Measurements from ENCODE around the gene IL10RB. TPM values are rescaled to one million over a fixed set of nuclear protein-coding genes. Genes with fewer than 3 reads are reported as not detected.

Gene IL10RB
- total RNA-seq, 3 donors from 2014 or later (not counting 1 experiment from before 2014, with no cell fraction given) = 18.4 to 27.8 (median 27.3) TPM

GRCh38 chr21:33278721-33279120, 12.6 kb downstream of the IL10RB start:
- Histone ChIP-seq H3K36me3 (ENCODE audit: control insufficient read depth, insufficient read depth, low read length) (peaks cover 64% of the 10 kb centered on the region), H3K4me1 (ENCODE audit: control insufficient read depth, insufficient read depth, low read length) (no peaks in the 10 kb centered on the region), H3K27ac (ENCODE audit: low read length) (no peak overlapping the region), H3K4me3 (ENCODE audit: low read length) (no peak overlapping the region), H3K27me3 (ENCODE audit: control insufficient read depth, insufficient read depth, low read length) (no peaks in the 10 kb centered on the region), H3K9me3 (ENCODE audit: control insufficient read depth, insufficient read depth, low read length) (no peaks in the 10 kb centered on the region)
- no peaks in the 10 kb centered on the region for H3K27me3 Mint-ChIP-seq (ENCODE audit: low read depth in 2 of 2)
- no peak for TF ChIP-seq CTCF (IDR thresholded peaks at IDR 0.05)
- ATAC-seq = no peak
- peaks cover 2 to 6% of the 10 kb centered on the region in 2 donors for H3K4me1 Mint-ChIP-seq
- H3K4me3 Mint-ChIP-seq = no peak overlapping the region
- peaks cover 0 to 4% of the 10 kb centered on the region in 2 donors for H3K9me3 Mint-ChIP-seq
- peak overlapping the region in 1 of 2 donors; percentile 34 for H3K27ac Mint-ChIP-seq
- intact Hi-C loops (cut with micrococcal nuclease) = no loop called here
- 100% methylated on average over 1 of the region's 2 CpGs for WGBS (ENCODE audit: insufficient coverage)
- no peak for DNase-seq
- H3K36me3 Mint-ChIP-seq = peaks cover 16% of the 10 kb centered on the region

GRCh38 chr21:33279330-33279820, 13.2 kb downstream of the IL10RB start:
- peaks cover 16% of the 10 kb centered on the region for H3K36me3 Mint-ChIP-seq
- peaks cover 70% of the 10 kb centered on the region for H3K36me3 ChIP-seq (ENCODE audit: control insufficient read depth, insufficient read depth, low read length)
- H3K4me1 Mint-ChIP-seq = peaks cover 0 to 6% of the 10 kb centered on the region in 2 donors

GRCh38 chr21:33281096-33281652, 15.0 kb downstream of the IL10RB start:
- no peak overlapping the region for H3K4me3 ChIP-seq (ENCODE audit: low read length)
- H3K27me3 ChIP-seq (ENCODE audit: control insufficient read depth, insufficient read depth, low read length) = no peaks in the 10 kb centered on the region
- H3K27ac Mint-ChIP-seq = no peak overlapping the region
- intact Hi-C loops (cut with micrococcal nuclease) = no loop called here
- no peaks in the 10 kb centered on the region for H3K27me3 Mint-ChIP-seq (ENCODE audit: low read depth in 2 of 2)
- WGBS (ENCODE audit: insufficient coverage) = over 99% methylated on average over 6 of the region's 6 CpGs
- H3K9me3 Mint-ChIP-seq = peaks cover 0 to 4% of the 10 kb centered on the region in 2 donors
- no peak for TF ChIP-seq CTCF (IDR thresholded peaks at IDR 0.05)
- no peaks in the 10 kb centered on the region for H3K9me3 ChIP-seq (ENCODE audit: control insufficient read depth, insufficient read depth, low read length)
- no peaks in the 10 kb centered on the region for H3K4me1 ChIP-seq (ENCODE audit: control insufficient read depth, insufficient read depth, low read length)
- peaks cover 2 to 8% of the 10 kb centered on the region in 2 donors for H3K4me1 Mint-ChIP-seq
- peaks cover 16% of the 10 kb centered on the region for H3K36me3 Mint-ChIP-seq
- DNase-seq (no peak), ATAC-seq (no peak)
- H3K27ac ChIP-seq (ENCODE audit: low read length) = no peak overlapping the region
- H3K36me3 ChIP-seq (ENCODE audit: control insufficient read depth, insufficient read depth, low read length) = peaks cover 80% of the 10 kb centered on the region
- no peak overlapping the region for H3K4me3 Mint-ChIP-seq

More at GRCh38 chr21:33279330-33279820, 13.2 kb downstream of the IL10RB start:
- peaks cover 0 to 4% of the 10 kb centered on the region in 2 donors for H3K9me3 Mint-ChIP-seq
- no peak for ATAC-seq
- H3K27ac Mint-ChIP-seq = no peak overlapping the region
- H3K27me3 Mint-ChIP-seq (ENCODE audit: low read depth in 2 of 2) = no peaks in the 10 kb centered on the region
- no peak overlapping the region for H3K4me3 ChIP-seq (ENCODE audit: low read length)
- H3K9me3 ChIP-seq (ENCODE audit: control insufficient read depth, insufficient read depth, low read length) = no peaks in the 10 kb centered on the region
- H3K27me3 ChIP-seq (ENCODE audit: control insufficient read depth, insufficient read depth, low read length) = no peaks in the 10 kb centered on the region
- no peak overlapping the region for H3K4me3 Mint-ChIP-seq
- TF ChIP-seq CTCF (IDR thresholded peaks at IDR 0.05) = no peak
- H3K27ac ChIP-seq (ENCODE audit: low read length) = no peak overlapping the region
- 100% methylated on average over 1 of the region's 3 CpGs for WGBS (ENCODE audit: insufficient coverage)
- no peaks in the 10 kb centered on the region for H3K4me1 ChIP-seq (ENCODE audit: control insufficient read depth, insufficient read depth, low read length)
- no peak for DNase-seq
- intact Hi-C loops (cut with micrococcal nuclease) = no loop called here

GRCh38 chr21:33283203-33283602, 17.0 kb downstream of the IL10RB start:
- WGBS (ENCODE audit: insufficient coverage) = 96% methylated on average over 5 of the region's 5 CpGs
- peaks cover 16% of the 10 kb centered on the region for H3K36me3 Mint-ChIP-seq
- Histone ChIP-seq H3K27me3 (ENCODE audit: control insufficient read depth, insufficient read depth, low read length) (no peaks in the 10 kb centered on the region), H3K9me3 (ENCODE audit: control insufficient read depth, insufficient read depth, low read length) (no peaks in the 10 kb centered on the region), H3K36me3 (ENCODE audit: control insufficient read depth, insufficient read depth, low read length) (peaks cover 75% of the 10 kb centered on the region), H3K27ac (ENCODE audit: low read length) (no peak overlapping the region), H3K4me1 (ENCODE audit: control insufficient read depth, insufficient read depth, low read length) (no peaks in the 10 kb centered on the region), H3K4me3 (ENCODE audit: low read length) (no peak overlapping the region)
- no peak overlapping the region for H3K4me3 Mint-ChIP-seq
- ATAC-seq (no peak), DNase-seq (no peak)
- intact Hi-C loops (cut with micrococcal nuclease) = no loop called here
- H3K27ac Mint-ChIP-seq = no peak overlapping the region
- no peaks in the 10 kb centered on the region for H3K27me3 Mint-ChIP-seq (ENCODE audit: low read depth in 2 of 2)
- TF ChIP-seq CTCF (IDR thresholded peaks at IDR 0.05) = no peak
- H3K4me1 Mint-ChIP-seq = peaks cover 6 to 15% of the 10 kb centered on the region in 2 donors
- peaks cover 0 to 4% of the 10 kb centered on the region in 2 donors for H3K9me3 Mint-ChIP-seq

Measured in natural killer cell (primary cell).